HS-27A (cell line): ENCODE data around the gene MARVELD2.
A peak's percentile ranks its signal among the peaks of the same experiment; 100 is the strongest.
"Not testable (repeated sequence)": the region's sequence is repeated elsewhere in the genome, so short reads cannot be mapped to it uniquely, and the experiment has no call there.

Experiments
- DNase-seq: peaks from one replicate; pipeline ENCODE4 v3.0.0-alpha.2; 2012; ENCODE audit warnings: low read depth, missing footprints

Gene MARVELD2

GRCh38 chr5:69450116-69450515 lies 35.2 kb downstream of the MARVELD2 start:
- peak; percentile 49 for DNase-seq

- DNase-seq = not testable (repeated sequence)
These were observed 35.6 kb downstream of the MARVELD2 start for GRCh38 chr5:69450527-69450926.

- no peak for DNase-seq
These were observed 37.2 kb downstream of the MARVELD2 start for GRCh38 chr5:69451941-69452647.

GRCh38 chr5:69453487-69453886 lies 38.6 kb downstream of the MARVELD2 start:
- not testable (repeated sequence) for DNase-seq

- no peak for DNase-seq
These were observed 39.7 kb downstream of the MARVELD2 start for GRCh38 chr5:69454460-69455249.

- not testable (repeated sequence) for DNase-seq
These were observed 40.6 kb downstream of the MARVELD2 start for GRCh38 chr5:69455428-69455988.

GRCh38 chr5:69462170-69462569 lies 47.3 kb downstream of the MARVELD2 start:
- DNase-seq = no peak

- not testable (repeated sequence) for DNase-seq
These were observed 51.5 kb downstream of the MARVELD2 start for GRCh38 chr5:69466375-69466774.

GRCh38 chr5:69467442-69468225 lies 52.7 kb downstream of the MARVELD2 start:
- DNase-seq = no peak

- no peak for DNase-seq
These were observed 53.7 kb downstream of the MARVELD2 start for GRCh38 chr5:69468631-69469030.

GRCh38 chr5:69471516-69471915 lies 56.6 kb downstream of the MARVELD2 start:
- not testable (repeated sequence) for DNase-seq

GRCh38 chr5:69472535-69473143 lies 57.7 kb downstream of the MARVELD2 start:
- not testable (repeated sequence) for DNase-seq

GRCh38 chr5:69477170-69477569 lies 62.3 kb downstream of the MARVELD2 start:
- DNase-seq = no peak

GRCh38 chr5:69478296-69478695 lies 63.4 kb downstream of the MARVELD2 start:
- not testable (repeated sequence) for DNase-seq

- no peak for DNase-seq
These were observed 70.0 kb downstream of the MARVELD2 start for GRCh38 chr5:69484891-69485290.

- no peak for DNase-seq
These were observed 70.6 kb downstream of the MARVELD2 start for GRCh38 chr5:69485471-69485870.

- no peak for DNase-seq
These were observed 74.3 kb downstream of the MARVELD2 start for GRCh38 chr5:69489246-69489645.

GRCh38 chr5:69491027-69491426 lies 76.1 kb downstream of the MARVELD2 start:
- no peak for DNase-seq

- DNase-seq = no peak
These were observed 77.0 kb downstream of the MARVELD2 start for GRCh38 chr5:69491838-69492390.

GRCh38 chr5:69492391-69492922 lies 77.5 kb downstream of the MARVELD2 start, which contains the start of gene OCLN:
Gene OCLN (plus strand): TSS chr5:69492790. CDS start chr5:69504245, 11,455 bp downstream.
- no peak for DNase-seq

GRCh38 chr5:69492923-69493395 lies 78.0 kb downstream of the MARVELD2 start:
- DNase-seq = no peak
